HepG2 (cell line): ENCODE measurements around the gene MAJIN. TPM values are rescaled to one million over a fixed set of nuclear protein-coding genes. Genes with fewer than 3 reads are reported as not detected.

Experiments
- ATF7 ChIP-seq, 2 experiments: fragments of 450-650 bp in 1 of 2; sonication (generic) in 1 of 2; formaldehyde crosslinking in 1 of 2; IDR thresholded peaks; 2 replicates each; pipeline versions ENCODE4 v1.4.0 to v1.6.1; 2016 to 2020; ENCODE audit warnings: antibody characterized with exemption in 1 of 2, mild to moderate bottlenecking in 1 of 2, missing genetic modification reagents in 1 of 2
- BRCA1 ChIP-seq: sonication (generic); formaldehyde crosslinking; IDR thresholded peaks from 2 replicates; pipeline ENCODE4 v1.4.0; 2020; ENCODE audit warnings: missing genetic modification reagents
- CEBPB ChIP-seq: IDR thresholded peaks from 2 replicates; pipeline ENCODE4 v1.6.1; 2011; ENCODE audit warnings: low read depth, low read length, improper control_type of control experiment, borderline replicate concordance
- CHD2 ChIP-seq: IDR thresholded peaks from 2 replicates; pipeline ENCODE4 v1.6.1; 2011; ENCODE audit warnings: low read depth, low read length, improper control_type of control experiment
- FLYWCH1 ChIP-seq: sonication (generic); formaldehyde crosslinking; IDR thresholded peaks from 2 replicates; pipeline ENCODE4 v1.8.1; 2023; ENCODE audit warnings: mild to moderate bottlenecking, missing genetic modification reagents
- KLF15 ChIP-seq: sonication (generic); formaldehyde crosslinking; IDR thresholded peaks from 2 replicates; pipeline ENCODE4 v1.8.1; 2023; ENCODE audit warnings: borderline replicate concordance, mild to moderate bottlenecking, inconsistent platforms, missing genetic modification reagents, mixed read lengths
- KLF9 ChIP-seq: IDR thresholded peaks from 2 replicates; pipeline ENCODE4 v1.6.1; 2016; ENCODE audit warnings: low read depth
- MAFF ChIP-seq: IDR thresholded peaks from 2 replicates; pipeline ENCODE4 v1.6.1; 2011; ENCODE audit warnings: low read depth, low read length, improper control_type of control experiment
- MBNL3 ChIP-seq: fragments of 250-450 bp; sonication (Bioruptor Pico); conservative IDR thresholded peaks from 2 replicates; pipeline ENCODE4 v1.8.0; 2022; ENCODE audit warnings: mild to moderate bottlenecking, inconsistent platforms
- NR2F2 ChIP-seq: IDR thresholded peaks from 2 replicates; pipeline ENCODE4 v1.6.1; 2012; ENCODE audit warnings: low read depth, inconsistent platforms, borderline replicate concordance
- PCBP1 ChIP-seq: fragments of 200-400 bp; formaldehyde crosslinking; IDR thresholded peaks from 2 replicates; pipeline ENCODE4 v1.6.1; 2017; ENCODE audit warnings: mild to moderate bottlenecking, low read depth, low read length, borderline replicate concordance
- RCOR2 ChIP-seq: IDR thresholded peaks from 2 replicates; pipeline ENCODE4 v1.6.1; 2016; ENCODE audit warnings: missing biosample characterization, missing genetic modification reagents
- STAT5B ChIP-seq: sonication (generic); formaldehyde crosslinking; IDR thresholded peaks from 2 replicates; pipeline ENCODE4 v1.4.0; 2020; ENCODE audit warnings: missing genetic modification reagents
- TEAD3 ChIP-seq: optimal IDR thresholded peaks from 2 replicates; pipeline ENCODE3; 2016; ENCODE audit warnings: borderline replicate concordance
- ZBTB38 ChIP-seq: sonication (generic); formaldehyde crosslinking; IDR thresholded peaks from 2 replicates; pipeline ENCODE4 v1.5.1; 2020; ENCODE audit warnings: mild to moderate bottlenecking, missing genetic modification reagents
- ZNF143 ChIP-seq: sonication (generic); formaldehyde crosslinking; IDR thresholded peaks from 2 replicates; pipeline ENCODE4 v1.4.0; 2020; ENCODE audit warnings: missing genetic modification reagents
- ZNF274 ChIP-seq: sonication (generic); formaldehyde crosslinking; IDR thresholded peaks from 2 replicates; pipeline ENCODE4 v1.5.1; 2020; ENCODE audit warnings: mild to moderate bottlenecking, missing genetic modification reagents
- ZNF30 ChIP-seq: sonication (generic); formaldehyde crosslinking; IDR thresholded peaks from 2 replicates; pipeline ENCODE4 v1.5.0; 2020; ENCODE audit warnings: mild to moderate bottlenecking, missing genetic modification reagents
- ZNF75D ChIP-seq: sonication (generic); formaldehyde crosslinking; IDR thresholded peaks from 2 replicates; pipeline ENCODE4 v1.8.1; 2023; ENCODE audit warnings: missing genetic modification reagents, mild to moderate bottlenecking, borderline replicate concordance
- ZNF776 ChIP-seq: sonication (generic); formaldehyde crosslinking; IDR thresholded peaks from 2 replicates; pipeline ENCODE4 v1.4.0; 2020; ENCODE audit warnings: mild to moderate bottlenecking, missing genetic modification reagents
- ZNF839 ChIP-seq: sonication (generic); formaldehyde crosslinking; IDR thresholded peaks from 2 replicates; pipeline ENCODE4 v1.4.0; 2020; ENCODE audit warnings: missing genetic modification reagents, mild to moderate bottlenecking, borderline replicate concordance
- polyA plus RNA-seq, 8 experiments: library from polyadenylated mRNA; depleted of rRNA in 3 of 8; stranded (reverse) in 7 of 8; unstranded in 1 of 8; fragments of >200 nt; fragmentation: Illumina TruSeq in 4 of 8; extraction: Trizol in 4 of 8; gene quantifications; 2 replicates each; pipeline versions ENCODE4 v1.2.1 to v1.2.3, GENCODE V29; 2011 to 2016; ENCODE audit warnings: low read depth in 4 of 8, missing spikeins in 1 of 8, mixed read lengths in 1 of 8; ENCODE audit not compliant: insufficient read depth in 1 of 8
- total RNA-seq, 5 experiments: library from RNA; depleted of rRNA; stranded (reverse); fragments of >200 nt; fragmentation: Illumina TruSeq; extraction: Trizol; gene quantifications; 2 replicates each; pipeline ENCODE4 v1.2.3, GENCODE V29; 2016; ENCODE audit warnings: low read depth in 1 of 5
- TF ChIP-seq, protein P1 (sequence below): sonication (generic); formaldehyde crosslinking; IDR thresholded peaks from 2 replicates; pipeline ENCODE4 v1.4.0; 2020; ENCODE audit warnings: missing genetic modification reagents, borderline replicate concordance
- TF ChIP-seq, protein P2 (sequence below): sonication (generic); formaldehyde crosslinking; IDR thresholded peaks from 2 replicates; pipeline ENCODE4 v1.5.0; 2020; ENCODE audit warnings: missing genetic modification reagents
- TF ChIP-seq, protein P3 (sequence below): sonication (generic); formaldehyde crosslinking; IDR thresholded peaks from 2 replicates; pipeline ENCODE4 v1.8.0; 2022; ENCODE audit warnings: missing genetic modification reagents, mild to moderate bottlenecking, moderate library complexity, borderline replicate concordance
- TF ChIP-seq, protein P4 (sequence below): sonication (generic); formaldehyde crosslinking; IDR thresholded peaks from 2 replicates; pipeline ENCODE4 v1.4.0; 2020; ENCODE audit warnings: missing genetic modification reagents

The MAJIN gene
- total and polyA plus RNA-seq, 2 of the 13 experiments (the other 11 are each of a cell fraction or from before 2014, with no cell fraction given) = not detected

DNA sequence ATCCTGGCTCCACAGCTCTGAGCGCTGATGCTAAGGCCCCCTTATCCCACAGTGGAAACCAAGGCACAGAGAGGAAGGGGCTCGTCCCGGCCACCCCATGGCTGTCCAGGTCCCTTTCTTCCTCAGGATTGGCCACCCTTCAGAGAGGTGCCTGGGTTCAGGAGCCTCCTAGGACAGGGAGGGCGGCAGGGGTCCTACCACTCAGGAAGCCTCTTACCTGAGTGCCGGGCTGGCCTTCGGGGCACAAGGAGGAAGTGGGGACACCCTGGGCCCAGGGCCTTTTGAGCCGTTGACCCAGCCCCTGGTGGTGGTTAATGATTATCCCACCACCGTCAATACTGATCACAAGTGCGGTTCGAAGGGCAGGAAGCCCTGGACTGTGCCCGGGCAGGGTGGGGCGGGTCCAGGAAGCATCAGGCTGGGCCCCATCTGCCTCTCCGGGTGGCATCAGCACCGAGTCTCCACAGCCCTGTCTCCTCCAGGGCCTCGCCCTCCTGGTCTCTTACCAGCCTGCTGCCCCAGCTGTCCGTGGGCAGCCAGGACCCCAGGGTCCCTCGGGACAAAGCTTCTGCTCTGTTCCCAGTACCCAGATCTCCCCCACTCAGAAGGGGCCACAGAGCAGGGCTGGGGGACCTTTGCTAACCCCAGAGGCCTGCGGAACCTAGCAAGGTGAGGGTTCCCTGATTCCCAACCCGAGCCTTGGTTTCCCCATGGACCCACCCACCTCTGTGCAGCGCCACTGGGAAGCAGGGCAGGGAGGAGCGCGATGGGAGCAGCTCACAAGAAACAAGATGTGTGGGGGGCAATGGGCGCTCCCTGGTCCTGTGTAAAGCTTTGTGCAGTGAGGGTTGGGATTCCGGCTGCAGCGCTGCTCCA lies 78.5 kb downstream of the MAJIN start (continued):
- TF ChIP-seq MBNL3 (CRISPR knock-in tag) (no peak), ZNF143 (CRISPR knock-in tag) (peak; percentile 44; the same call in 1 of the 2 replicates), ZBTB38 (CRISPR knock-in tag) (no peak; the same call in 1 of the 2 replicates), CEBPB (no peak), PCBP1 (0 out of 2 replicates have a peak, but pooled peaks have one; percentile 12), NR2F2 (peak; percentile 57; the same call in 1 of the 2 replicates), RCOR2 (CRISPR knock-in tag) (peak; percentile 66; the same call in 1 of the 2 replicates), CHD2 (no peak), ZNF274 (CRISPR knock-in tag) (no peak), FLYWCH1 (CRISPR knock-in tag) (no peak), MAFF (no peak), BRCA1 (no peak; the same call in 1 of the 2 replicates), STAT5B (CRISPR knock-in tag) (no peak), ZNF75D (CRISPR knock-in tag) (no peak), KLF9 (peak; percentile 26; the same call in 1 of the 2 replicates), ATF7 (IDR thresholded peaks at IDR 0.05) (no peak), ATF7 (CRISPR knock-in tag; IDR thresholded peaks at IDR 0.05) (peak; percentile 70), ZNF30 (CRISPR knock-in tag) (peak; percentile 68; the same call in 1 of the 2 replicates), KLF15 (CRISPR knock-in tag) (peak; percentile 50; the same call in 1 of the 2 replicates), ZNF776 (no peak; the same call in 1 of the 2 replicates), TEAD3 (CRISPR knock-in tag) (peak; percentile 76), ZNF839 (CRISPR knock-in tag) (no peak)
- TF ChIP-seq, protein P1, sequence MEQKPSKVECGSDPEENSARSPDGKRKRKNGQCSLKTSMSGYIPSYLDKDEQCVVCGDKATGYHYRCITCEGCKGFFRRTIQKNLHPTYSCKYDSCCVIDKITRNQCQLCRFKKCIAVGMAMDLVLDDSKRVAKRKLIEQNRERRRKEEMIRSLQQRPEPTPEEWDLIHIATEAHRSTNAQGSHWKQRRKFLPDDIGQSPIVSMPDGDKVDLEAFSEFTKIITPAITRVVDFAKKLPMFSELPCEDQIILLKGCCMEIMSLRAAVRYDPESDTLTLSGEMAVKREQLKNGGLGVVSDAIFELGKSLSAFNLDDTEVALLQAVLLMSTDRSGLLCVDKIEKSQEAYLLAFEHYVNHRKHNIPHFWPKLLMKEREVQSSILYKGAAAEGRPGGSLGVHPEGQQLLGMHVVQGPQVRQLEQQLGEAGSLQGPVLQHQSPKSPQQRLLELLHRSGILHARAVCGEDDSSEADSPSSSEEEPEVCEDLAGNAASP (CRISPR knock-in tag) = no peak; the same call in 1 of the 2 replicates
- TF ChIP-seq, protein P2, sequence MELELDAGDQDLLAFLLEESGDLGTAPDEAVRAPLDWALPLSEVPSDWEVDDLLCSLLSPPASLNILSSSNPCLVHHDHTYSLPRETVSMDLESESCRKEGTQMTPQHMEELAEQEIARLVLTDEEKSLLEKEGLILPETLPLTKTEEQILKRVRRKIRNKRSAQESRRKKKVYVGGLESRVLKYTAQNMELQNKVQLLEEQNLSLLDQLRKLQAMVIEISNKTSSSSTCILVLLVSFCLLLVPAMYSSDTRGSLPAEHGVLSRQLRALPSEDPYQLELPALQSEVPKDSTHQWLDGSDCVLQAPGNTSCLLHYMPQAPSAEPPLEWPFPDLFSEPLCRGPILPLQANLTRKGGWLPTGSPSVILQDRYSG (CRISPR knock-in tag) = no peak
- TF ChIP-seq, protein P3, sequence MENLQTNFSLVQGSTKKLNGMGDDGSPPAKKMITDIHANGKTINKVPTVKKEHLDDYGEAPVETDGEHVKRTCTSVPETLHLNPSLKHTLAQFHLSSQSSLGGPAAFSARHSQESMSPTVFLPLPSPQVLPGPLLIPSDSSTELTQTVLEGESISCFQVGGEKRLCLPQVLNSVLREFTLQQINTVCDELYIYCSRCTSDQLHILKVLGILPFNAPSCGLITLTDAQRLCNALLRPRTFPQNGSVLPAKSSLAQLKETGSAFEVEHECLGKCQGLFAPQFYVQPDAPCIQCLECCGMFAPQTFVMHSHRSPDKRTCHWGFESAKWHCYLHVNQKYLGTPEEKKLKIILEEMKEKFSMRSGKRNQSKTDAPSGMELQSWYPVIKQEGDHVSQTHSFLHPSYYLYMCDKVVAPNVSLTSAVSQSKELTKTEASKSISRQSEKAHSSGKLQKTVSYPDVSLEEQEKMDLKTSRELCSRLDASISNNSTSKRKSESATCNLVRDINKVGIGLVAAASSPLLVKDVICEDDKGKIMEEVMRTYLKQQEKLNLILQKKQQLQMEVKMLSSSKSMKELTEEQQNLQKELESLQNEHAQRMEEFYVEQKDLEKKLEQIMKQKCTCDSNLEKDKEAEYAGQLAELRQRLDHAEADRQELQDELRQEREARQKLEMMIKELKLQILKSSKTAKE (CRISPR knock-in tag) = peak; percentile 20; the same call in 1 of the 2 replicates
- TF ChIP-seq, protein P4, sequence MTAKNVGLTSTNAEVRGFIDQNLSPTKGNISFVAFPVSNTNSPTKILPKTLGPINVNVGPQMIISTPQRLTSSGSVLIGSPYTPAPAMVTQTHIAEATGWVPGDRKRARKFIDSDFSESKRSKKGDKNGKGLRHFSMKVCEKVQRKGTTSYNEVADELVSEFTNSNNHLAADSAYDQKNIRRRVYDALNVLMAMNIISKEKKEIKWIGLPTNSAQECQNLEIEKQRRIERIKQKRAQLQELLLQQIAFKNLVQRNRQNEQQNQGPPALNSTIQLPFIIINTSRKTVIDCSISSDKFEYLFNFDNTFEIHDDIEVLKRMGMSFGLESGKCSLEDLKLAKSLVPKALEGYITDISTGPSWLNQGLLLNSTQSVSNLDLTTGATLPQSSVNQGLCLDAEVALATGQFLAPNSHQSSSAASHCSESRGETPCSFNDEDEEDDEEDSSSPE (CRISPR knock-in tag) = peak; percentile 54
